ENCODE data around the gene OR5H14. TPM values are rescaled to one million over a fixed set of nuclear protein-coding genes. Genes with fewer than 3 reads are reported as not detected.
"Not testable (repeated sequence)": the region's sequence is repeated elsewhere in the genome, so short reads cannot be mapped to it uniquely, and the experiment has no call there.

OR5H14 gene
- total RNA-seq, 1 experiment from 2014 or later: not detected

DNA sequence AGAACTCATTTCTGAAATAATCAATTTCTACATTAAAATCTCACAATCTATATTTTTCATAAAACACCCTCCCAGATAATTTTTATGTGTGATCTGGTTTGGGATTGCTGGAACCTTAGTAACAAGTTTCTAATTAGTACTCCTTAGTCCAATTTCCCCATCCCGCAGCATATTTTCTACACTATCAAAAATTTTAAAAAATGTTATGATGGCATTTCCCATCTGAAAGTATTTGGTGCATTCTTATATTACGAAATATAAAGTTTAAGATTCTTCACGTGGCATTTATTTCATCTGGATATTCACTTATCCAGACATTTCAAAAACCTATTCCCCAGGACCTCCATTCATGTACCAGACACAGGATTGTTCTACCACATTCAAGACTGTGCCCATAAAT lies 1.5 kb downstream of the OR5H14 start:
- Histone ChIP-seq H3K18ac (ENCODE audit: insufficient read length, low read depth, low read length) (no peak overlapping the region), H3K14ac (ENCODE audit: insufficient read depth, low read length) (no peak overlapping the region), H3K9ac (ENCODE audit: extremely low read depth, insufficient read length, low read length) (no peak overlapping the region), H3K79me2 (ENCODE audit: insufficient read depth, low read length) (no peaks in the 10 kb centered on the region), H2BK20ac (ENCODE audit: low read depth, low read length, poor library complexity, severe bottlenecking) (no peak overlapping the region), H4K20me1 (ENCODE audit: control insufficient read depth, insufficient read depth, insufficient read length) (no peaks in the 10 kb centered on the region), H3K56ac (ENCODE audit: insufficient read length, low read depth, low read length) (no peak overlapping the region), H3K4me1 (ENCODE audit: insufficient read depth, low read length) (no peaks in the 10 kb centered on the region), H2BK15ac (ENCODE audit: low read depth, low read length) (no peak overlapping the region), H3K9me3 (ENCODE audit: control insufficient read depth, low read depth, low read length) (no peaks in the 10 kb centered on the region), H4K8ac (replicated peaks; ENCODE audit: insufficient read length, low read depth, low read length) (no peak overlapping the region), H3T11ph (ENCODE audit: low read length) (no peak overlapping the region), H3K4me2 (ENCODE audit: insufficient read depth, insufficient read length, low read length) (no peak overlapping the region), H2BK12ac (ENCODE audit: insufficient read length, low read depth, low read length) (no peak overlapping the region), H4K91ac (ENCODE audit: insufficient read length, low read depth, low read length) (no peak overlapping the region), H3K27ac (ENCODE audit: insufficient read length, low read depth, low read length) (no peak overlapping the region), H3K23me2 (ENCODE audit: insufficient read length, low read depth, low read length, poor library complexity, severe bottlenecking) (no peaks in the 10 kb centered on the region), H2BK120ac (ENCODE audit: low read depth, low read length, poor library complexity, severe bottlenecking) (no peak overlapping the region), H2AK5ac (ENCODE audit: insufficient read length, low read length) (no peak overlapping the region), H2BK5ac (ENCODE audit: insufficient read length, low read length) (no peak overlapping the region), H3K4ac (ENCODE audit: low read depth, low read length) (no peak overlapping the region), H4K5ac (ENCODE audit: insufficient read length, low read depth, low read length) (no peak overlapping the region), H2AFZ (ENCODE audit: low read length) (no peak overlapping the region), H3K79me1 (ENCODE audit: insufficient read depth, low read depth, low read length, poor library complexity, severe bottlenecking) (no peaks in the 10 kb centered on the region), H3K23ac (ENCODE audit: insufficient read length, low read depth, low read length) (no peak overlapping the region), H3K27me3 (ENCODE audit: insufficient read depth, low read length) (no peaks in the 10 kb centered on the region)
- Mint-ChIP-seq H3K27me3 (ENCODE audit: low read depth) (peaks cover 1% of the 10 kb centered on the region; the same call in 1 of the 2 replicates), H3K4me1 (no peaks in the 10 kb centered on the region), H3K27ac (no peak overlapping the region), H3K9me3 (peaks cover 0 to 3% of the 10 kb centered on the region in 2 experiments; a peak in 2 of 5 replicates), H3K4me3 (no peak overlapping the region), H3K36me3 (ENCODE audit: insufficient read depth in 1 of 3, low read depth in 3 of 3) (no peaks in the 10 kb centered on the region; a peak in 1 of 7 replicates)
- DNase-seq: no peak
- WGBS (ENCODE audit: extremely low coverage, insufficient read length, low lambda C conversion rate): no CpG with 5 or more reads among the region's 3 CpGs
- TF ChIP-seq, protein P1, sequence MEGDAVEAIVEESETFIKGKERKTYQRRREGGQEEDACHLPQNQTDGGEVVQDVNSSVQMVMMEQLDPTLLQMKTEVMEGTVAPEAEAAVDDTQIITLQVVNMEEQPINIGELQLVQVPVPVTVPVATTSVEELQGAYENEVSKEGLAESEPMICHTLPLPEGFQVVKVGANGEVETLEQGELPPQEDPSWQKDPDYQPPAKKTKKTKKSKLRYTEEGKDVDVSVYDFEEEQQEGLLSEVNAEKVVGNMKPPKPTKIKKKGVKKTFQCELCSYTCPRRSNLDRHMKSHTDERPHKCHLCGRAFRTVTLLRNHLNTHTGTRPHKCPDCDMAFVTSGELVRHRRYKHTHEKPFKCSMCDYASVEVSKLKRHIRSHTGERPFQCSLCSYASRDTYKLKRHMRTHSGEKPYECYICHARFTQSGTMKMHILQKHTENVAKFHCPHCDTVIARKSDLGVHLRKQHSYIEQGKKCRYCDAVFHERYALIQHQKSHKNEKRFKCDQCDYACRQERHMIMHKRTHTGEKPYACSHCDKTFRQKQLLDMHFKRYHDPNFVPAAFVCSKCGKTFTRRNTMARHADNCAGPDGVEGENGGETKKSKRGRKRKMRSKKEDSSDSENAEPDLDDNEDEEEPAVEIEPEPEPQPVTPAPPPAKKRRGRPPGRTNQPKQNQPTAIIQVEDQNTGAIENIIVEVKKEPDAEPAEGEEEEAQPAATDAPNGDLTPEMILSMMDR (conservative IDR thresholded peaks at IDR 0.05): no peak

DNA sequence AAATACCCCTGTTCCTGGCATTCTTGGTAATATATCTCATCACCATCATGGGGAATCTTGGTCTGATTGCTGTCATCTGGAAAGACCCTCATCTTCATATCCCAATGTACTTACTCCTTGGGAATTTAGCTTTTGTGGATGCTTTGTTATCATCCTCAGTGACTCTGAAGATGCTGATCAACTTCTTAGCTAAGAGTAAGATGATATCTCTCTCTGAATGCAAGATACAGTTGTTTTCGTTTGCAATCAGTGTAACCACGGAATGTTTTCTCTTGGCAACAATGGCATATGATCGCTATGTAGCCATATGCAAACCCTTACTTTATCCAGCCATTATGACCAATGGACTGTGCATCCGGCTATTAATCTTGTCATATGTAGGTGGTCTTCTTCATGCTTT lies 2.2 kb downstream of the OR5H14 start:
- H3K9ac ChIP-seq (ENCODE audit: extremely low read depth, insufficient read length, low read length); H3K56ac ChIP-seq (ENCODE audit: insufficient read length, low read depth, low read length); H2AFZ ChIP-seq (ENCODE audit: low read length); H3K79me2 ChIP-seq (ENCODE audit: insufficient read depth, low read length); H2BK20ac ChIP-seq (ENCODE audit: low read depth, low read length, poor library complexity, severe bottlenecking); H2BK12ac ChIP-seq (ENCODE audit: insufficient read length, low read depth, low read length); H3K4ac ChIP-seq (ENCODE audit: low read depth, low read length); H3K9me3 ChIP-seq (ENCODE audit: control insufficient read depth, low read depth, low read length); H3K4me2 ChIP-seq (ENCODE audit: insufficient read depth, insufficient read length, low read length); H3T11ph ChIP-seq (ENCODE audit: low read length); H4K20me1 ChIP-seq (ENCODE audit: control insufficient read depth, insufficient read depth, insufficient read length); H3K36me3 Mint-ChIP-seq (ENCODE audit: insufficient read depth in 1 of 3, low read depth in 3 of 3); H4K91ac ChIP-seq (ENCODE audit: insufficient read length, low read depth, low read length); H3K4me1 ChIP-seq (ENCODE audit: insufficient read depth, low read length); H3K14ac ChIP-seq (ENCODE audit: insufficient read depth, low read length); H3K23me2 ChIP-seq (ENCODE audit: insufficient read length, low read depth, low read length, poor library complexity, severe bottlenecking); H3K9me3 Mint-ChIP-seq; H2BK120ac ChIP-seq (ENCODE audit: low read depth, low read length, poor library complexity, severe bottlenecking); H4K8ac ChIP-seq (replicated peaks; ENCODE audit: insufficient read length, low read depth, low read length); H3K4me3 Mint-ChIP-seq; H3K27me3 ChIP-seq (ENCODE audit: insufficient read depth, low read length); H4K5ac ChIP-seq (ENCODE audit: insufficient read length, low read depth, low read length); H3K79me1 ChIP-seq (ENCODE audit: insufficient read depth, low read depth, low read length, poor library complexity, severe bottlenecking); H3K23ac ChIP-seq (ENCODE audit: insufficient read length, low read depth, low read length); H3K18ac ChIP-seq (ENCODE audit: insufficient read length, low read depth, low read length); H3K27ac ChIP-seq (ENCODE audit: insufficient read length, low read depth, low read length); H3K27me3 Mint-ChIP-seq (ENCODE audit: low read depth); H2BK15ac ChIP-seq (ENCODE audit: low read depth, low read length); H2AK5ac ChIP-seq (ENCODE audit: insufficient read length, low read length); H2BK5ac ChIP-seq (ENCODE audit: insufficient read length, low read length); DNase-seq; H3K4me1 Mint-ChIP-seq; H3K27ac Mint-ChIP-seq: not testable (repeated sequence)
- WGBS (ENCODE audit: extremely low coverage, insufficient read length, low lambda C conversion rate): no CpG with 5 or more reads among the region's 4 CpGs

Data from H9 (cell line).